Measurements from ENCODE around the gene YBEY. TPM values are rescaled to one million over a fixed set of nuclear protein-coding genes. Genes with fewer than 3 reads are reported as not detected.
"Not testable (repeated sequence)": the region's sequence is repeated elsewhere in the genome, so short reads cannot be mapped to it uniquely, and the experiment has no call there.

YBEY gene, protein sequence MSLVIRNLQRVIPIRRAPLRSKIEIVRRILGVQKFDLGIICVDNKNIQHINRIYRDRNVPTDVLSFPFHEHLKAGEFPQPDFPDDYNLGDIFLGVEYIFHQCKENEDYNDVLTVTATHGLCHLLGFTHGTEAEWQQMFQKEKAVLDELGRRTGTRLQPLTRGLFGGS
- polyA plus RNA-seq (2014; cell fraction: cytosol; rRNA removed) = 31.7 and 37.6 TPM in 2 replicates
- polyA plus RNA-seq (2014; cell fraction: nucleus; rRNA removed) = 22.1 and 30.0 TPM in 2 replicates

DNA sequence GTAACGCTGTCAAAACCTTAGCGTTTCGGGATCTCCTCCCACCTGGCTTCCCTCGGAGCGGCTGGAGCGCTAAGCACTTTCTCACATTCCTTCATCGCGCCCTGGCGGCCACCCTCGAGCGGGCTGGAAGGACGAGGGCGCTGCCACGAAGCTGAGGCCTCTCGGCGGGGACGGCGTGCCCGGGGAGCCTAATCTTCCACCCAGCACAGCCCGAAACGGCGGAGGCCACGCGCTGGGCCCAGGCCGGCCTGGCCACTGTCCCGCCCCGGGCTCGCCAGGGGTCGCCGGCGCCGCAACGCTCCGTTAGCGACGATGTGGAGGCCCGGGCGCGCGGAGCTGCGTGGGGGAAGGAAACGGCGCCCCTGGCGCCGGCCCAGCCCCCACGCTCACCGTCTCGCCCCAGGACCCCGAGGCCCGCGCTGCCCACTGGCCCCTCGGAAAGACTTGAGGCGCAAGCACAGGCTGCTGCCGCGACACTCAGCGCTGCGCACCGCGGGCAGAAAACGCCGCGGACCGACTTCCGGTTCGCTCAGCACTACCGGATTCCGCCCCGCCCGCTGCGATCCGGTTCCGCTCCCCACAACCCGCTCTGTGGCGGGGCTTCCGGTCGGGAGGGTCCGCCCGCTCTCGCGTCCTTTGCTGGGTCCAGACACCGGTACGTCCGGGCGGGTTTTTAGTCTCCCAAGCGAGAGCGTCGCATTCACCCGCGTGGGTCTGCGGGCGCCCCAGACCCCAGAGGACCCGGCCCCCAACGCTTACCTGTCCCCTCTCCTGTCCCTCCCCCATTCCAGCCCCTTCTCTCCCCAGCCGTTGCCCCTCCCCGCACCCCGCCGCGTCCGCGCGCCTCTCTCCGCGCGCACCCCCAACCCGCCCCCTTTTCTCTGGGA, at the start of gene YBEY:
YBEY (plus strand) TSS at position 582 of the 887 bp plus-strand sequence. CDS start 572 bp downstream, outside the sequence.
- peak; percentile 88 for DNase-seq (ENCODE audit: low spot score)

DNA sequence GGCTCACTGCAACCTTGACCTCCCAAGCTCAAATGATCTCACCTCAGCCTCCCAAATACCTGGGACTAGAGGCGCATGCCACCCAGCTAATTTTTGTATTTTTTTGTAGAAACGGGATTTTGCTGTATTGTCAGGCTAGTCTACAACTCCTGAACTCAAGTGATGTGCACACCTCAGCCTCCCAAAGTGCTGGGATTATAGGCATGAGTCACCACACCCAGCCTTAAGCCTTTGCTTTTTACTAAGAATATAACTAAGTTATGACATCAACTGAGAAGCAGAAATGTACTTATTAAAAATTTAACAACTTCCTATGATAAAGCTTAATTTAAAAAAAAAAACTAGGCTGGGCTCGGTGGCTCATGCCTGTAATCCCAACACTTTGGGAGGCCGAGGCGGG, 48.7 kb upstream of the YBEY start:
- no peak for DNase-seq (ENCODE audit: low spot score)

GRCh38 chr21:46239817-46240325, 46.3 kb upstream of the YBEY start:
- no peak for DNase-seq (ENCODE audit: low spot score)

- not testable (repeated sequence) for DNase-seq (ENCODE audit: low spot score)
Observed at GRCh38 chr21:46241577-46241976, 44.6 kb upstream of the YBEY start.

DNA sequence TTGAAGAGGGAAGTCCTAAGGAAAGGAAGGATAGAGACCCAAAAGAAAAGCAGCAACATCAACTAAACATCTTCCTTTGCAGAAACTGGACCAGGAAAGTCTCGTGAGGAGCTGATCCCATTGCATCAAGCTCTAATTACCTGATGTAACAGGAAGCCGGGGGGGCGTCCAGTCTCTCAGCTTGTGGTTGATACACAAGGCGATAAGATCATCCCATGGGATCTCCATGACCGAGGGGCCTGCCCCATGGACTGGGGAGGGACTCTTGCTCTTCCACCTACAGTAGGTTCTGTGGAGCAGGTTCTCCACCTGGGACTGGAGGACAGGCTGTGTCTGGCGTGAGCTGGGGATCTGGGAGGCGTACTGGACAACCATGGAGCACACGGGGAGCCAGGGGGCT, 42.8 kb upstream of the YBEY start:
- DNase-seq (ENCODE audit: low spot score) = no peak

DNA sequence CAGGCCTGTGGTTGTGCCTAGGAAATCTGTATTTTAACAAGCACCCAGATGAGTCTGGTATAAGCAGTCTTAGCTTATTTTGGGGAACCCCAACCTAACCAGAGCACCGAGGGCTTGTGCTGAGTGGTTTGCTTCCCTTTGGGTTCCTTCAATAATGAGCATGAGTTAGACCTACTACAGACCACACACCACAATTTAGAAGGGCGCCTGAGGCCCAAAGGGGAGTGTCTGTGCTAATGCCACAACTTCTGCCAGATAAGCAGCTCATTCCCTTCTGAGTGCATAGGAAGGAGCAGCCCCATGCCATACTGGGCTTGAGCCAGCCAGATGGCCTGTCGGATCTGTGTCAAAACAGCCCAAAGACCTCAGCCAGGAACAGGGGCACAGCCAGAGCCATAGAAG, 42.2 kb upstream of the YBEY start:
- no peak for DNase-seq (ENCODE audit: low spot score)

GRCh38 chr21:46244602-46245001, 41.5 kb upstream of the YBEY start:
- no peak for DNase-seq (ENCODE audit: low spot score)

GRCh38 chr21:46245213-46245915, 40.8 kb upstream of the YBEY start:
- no peak for DNase-seq (ENCODE audit: low spot score)

- no peak for DNase-seq (ENCODE audit: low spot score)
Observed at GRCh38 chr21:46246345-46246744, 39.8 kb upstream of the YBEY start.

GRCh38 chr21:46247699-46248421, 38.3 kb upstream of the YBEY start:
- DNase-seq (ENCODE audit: low spot score) = no peak

DNA sequence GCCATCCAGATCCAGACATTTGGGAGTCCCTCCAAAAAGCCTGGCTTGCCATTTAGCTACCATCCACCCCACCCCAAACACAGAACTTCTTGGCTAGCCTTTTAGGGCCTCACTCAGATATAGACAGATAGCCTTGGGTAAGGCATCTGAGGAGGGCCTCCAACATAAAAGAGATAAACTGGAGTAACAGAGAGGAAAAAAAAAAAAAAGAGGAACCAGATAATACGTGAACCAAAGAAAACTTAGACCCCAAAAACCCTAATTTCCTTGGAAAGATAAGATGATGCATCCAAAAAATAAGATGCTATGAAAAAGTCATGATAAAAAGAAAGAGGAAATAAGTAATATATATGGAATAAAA, 37.7 kb upstream of the YBEY start:
- DNase-seq (ENCODE audit: low spot score) = no peak

- DNase-seq (ENCODE audit: low spot score) = no peak
Observed at GRCh38 chr21:46248827-46249226, 37.3 kb upstream of the YBEY start.

DNA sequence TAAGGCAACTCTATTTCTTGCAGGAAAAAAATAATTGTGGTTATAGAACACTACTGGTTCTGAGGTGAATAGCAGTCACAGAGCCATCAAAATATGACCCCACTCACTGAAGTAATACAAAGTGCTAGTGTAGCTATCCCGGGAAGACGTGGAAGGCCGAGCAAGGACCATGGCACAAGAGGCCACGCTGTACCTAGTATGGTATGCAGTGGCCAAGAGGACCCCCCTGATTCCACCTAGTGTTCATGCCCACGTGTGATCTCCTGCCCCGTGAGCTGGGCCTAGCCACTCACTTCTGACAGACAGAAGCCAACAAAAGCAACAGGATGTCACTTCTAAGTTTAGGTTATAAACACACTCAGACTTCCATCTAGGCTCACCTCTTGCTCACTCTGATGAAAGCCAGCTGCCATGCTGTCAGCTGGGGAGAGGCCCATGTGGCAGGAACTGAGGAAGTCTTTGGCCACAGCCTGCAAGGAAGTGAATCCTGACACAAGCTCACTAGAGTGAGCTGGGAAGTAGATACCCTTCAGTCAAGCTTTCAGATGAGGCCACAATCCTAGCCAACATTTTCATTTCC, 35.9 kb upstream of the YBEY start:
- no peak for DNase-seq (ENCODE audit: low spot score)

DNA sequence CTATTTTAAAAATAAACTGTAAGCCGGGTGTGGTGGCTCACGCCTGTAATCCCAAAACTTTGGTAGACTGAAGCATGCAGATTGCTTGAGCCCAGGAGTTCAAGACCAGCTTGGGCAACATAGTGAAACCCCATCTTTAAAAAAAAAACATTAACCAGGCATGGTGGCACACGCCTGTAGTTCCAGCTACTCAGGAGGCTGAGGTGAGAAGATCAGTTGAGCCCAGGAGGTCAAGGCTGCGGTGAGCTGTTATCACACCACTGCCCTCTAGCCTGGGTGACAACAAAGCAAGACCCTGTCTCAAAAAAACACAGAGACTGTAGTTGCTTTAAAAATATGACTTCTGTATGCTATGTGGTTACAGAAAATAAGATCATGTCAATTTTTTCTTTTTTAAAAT, 33.3 kb upstream of the YBEY start:
- DNase-seq (ENCODE audit: low spot score) = no peak

- no peak for DNase-seq (ENCODE audit: low spot score)
Observed at GRCh38 chr21:46253610-46254124, 32.5 kb upstream of the YBEY start.

DNA sequence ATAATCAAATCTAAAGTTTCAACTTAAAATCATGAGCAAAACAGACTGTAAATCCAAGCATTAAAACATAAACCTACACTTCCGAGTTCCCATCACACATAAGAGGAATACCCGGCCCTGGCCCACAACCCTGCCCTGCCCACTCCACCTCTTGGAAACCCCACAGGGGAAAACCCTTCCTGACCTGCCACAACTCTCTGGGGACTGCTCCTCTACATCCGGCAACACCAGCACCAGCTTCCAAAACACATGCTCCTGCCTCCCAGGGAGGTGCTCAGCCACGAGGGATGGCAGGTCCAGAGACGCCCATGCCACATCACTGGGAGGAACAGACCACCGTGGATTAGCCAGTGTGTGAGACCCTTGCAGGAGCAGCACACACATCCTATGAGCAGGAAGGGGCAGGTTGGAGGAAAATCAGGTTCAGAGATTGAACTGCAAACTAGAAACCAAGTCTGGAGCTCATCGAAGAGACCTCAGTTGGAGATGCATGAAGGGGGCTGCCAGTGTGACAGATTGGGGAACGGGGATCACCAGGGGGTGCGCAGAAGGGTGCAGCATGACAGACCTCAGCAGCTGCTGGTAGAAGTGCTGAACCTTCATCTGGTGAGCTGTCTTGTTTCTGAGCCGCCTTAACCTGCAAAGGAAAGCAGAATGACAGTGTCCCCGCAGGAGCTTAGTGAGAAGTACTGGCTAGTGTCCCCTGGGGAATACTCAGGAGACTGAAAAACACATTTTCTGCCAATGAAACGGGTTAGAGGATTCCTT, 31.8 kb upstream of the YBEY start:
- no peak for DNase-seq (ENCODE audit: low spot score)

GRCh38 chr21:46255166-46255565, 31.0 kb upstream of the YBEY start:
- no peak for DNase-seq (ENCODE audit: low spot score)

DNA sequence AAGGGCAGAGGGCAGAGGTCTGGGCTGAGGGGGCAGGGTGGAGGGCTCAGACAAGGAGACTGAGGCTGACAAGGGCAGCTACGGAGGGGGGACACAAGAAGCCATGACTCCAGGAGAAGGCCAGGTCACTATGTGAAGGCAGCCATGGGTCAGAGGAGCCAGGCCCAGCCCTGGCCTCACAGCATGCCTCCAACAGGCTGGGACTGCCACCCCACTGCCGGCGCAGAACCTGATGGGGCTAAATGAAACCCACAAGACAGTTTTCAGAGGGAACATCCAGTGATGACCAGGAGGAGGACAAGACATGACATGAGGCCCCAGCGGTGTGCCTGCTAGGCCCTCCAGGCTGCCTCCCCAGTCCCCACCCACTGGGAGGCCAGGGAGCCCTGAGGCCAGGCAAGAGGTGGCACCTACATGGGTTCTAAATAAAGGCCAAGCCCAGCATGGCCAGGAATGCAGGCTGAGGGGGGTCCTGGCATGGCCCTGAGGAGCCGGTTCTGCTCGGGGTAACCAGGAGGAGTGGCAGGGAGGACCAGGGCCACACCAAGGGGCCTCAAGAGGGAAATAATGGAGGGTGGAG, 30.3 kb upstream of the YBEY start:
- no peak for DNase-seq (ENCODE audit: low spot score)

DNA sequence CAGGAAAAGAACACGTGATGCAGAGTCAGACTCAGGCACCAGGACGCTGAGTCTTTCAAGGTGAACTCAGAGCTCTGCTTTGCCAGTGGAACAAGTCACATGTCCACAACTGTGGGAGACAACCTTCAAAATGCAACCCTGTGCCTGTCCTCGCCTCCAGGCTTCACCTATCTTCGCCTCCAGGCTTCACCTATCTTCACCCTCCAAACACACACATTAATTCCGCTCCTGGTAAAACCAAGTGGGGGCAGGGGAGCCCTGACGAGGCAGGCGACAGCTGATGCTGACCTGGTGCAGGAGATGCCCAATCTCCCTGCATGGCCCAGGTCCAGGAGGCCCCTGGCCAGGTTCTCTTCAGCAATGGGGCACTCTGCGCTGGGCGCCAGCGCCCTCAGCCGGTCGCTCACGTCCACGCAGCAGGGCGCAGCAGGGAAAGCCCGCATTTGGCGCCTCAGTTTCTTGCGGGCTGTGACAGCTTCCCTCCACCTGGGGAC, 29.6 kb upstream of the YBEY start:
- no peak for DNase-seq (ENCODE audit: low spot score)
